ENCODE data around the gene ZNF341.

ZNF341 gene

GRCh38 chr20:33796263-33796906, 64.6 kb downstream of the ZNF341 start:
- DNase-seq (ENCODE audit: low spot score), result no peak

GRCh38 chr20:33796907-33797544, 65.2 kb downstream of the ZNF341 start:
- no peak for DNase-seq (ENCODE audit: low spot score)

- DNase-seq (ENCODE audit: low spot score), result no peak
These were observed 66.6 kb downstream of the ZNF341 start for GRCh38 chr20:33798444-33798843.

DNA sequence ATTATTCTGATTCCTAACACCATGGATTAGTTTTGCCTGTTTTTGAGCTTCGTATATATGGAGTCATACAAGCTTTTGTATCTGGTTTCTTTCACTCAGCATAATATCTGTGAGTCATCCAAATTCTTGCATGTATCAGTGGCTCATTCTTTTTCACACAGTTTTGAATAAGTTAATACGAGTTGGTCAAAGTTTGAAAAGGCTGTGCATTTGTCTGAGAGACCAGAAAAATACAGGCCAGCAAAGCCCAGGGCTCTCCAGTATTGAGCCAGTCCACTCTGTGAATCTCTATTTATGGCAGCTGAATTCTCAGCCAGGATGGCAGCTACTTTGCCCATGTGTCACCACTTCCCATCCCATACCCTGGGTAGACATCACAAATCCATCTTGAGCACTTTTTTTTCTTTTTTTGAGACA, 72.1 kb downstream of the ZNF341 start:
- peak; percentile 77 for DNase-seq (ENCODE audit: low spot score)

DNA sequence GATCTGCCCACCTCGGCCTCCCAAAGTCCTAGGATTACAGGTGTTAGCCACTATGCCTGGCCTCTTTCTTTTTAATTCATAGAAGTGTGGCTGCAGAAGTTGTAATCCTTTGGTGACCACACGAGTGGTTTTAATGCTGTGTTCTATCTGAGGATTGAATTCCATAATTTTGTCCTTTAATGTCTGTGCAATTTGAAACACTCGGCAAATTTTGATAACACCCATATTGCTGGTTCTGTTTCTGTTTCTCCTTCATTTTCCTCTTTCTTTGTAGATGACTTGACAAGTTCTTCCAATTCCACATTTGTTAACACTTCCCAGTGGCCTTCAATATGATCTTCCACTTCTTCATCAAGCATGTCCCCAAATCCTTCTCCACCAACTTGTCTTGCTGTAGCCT, 76.6 kb downstream of the ZNF341 start:
- no peak for DNase-seq (ENCODE audit: low spot score)

- no peak for DNase-seq (ENCODE audit: low spot score)
These were observed 78.5 kb downstream of the ZNF341 start for GRCh38 chr20:33810259-33810658.

DNA sequence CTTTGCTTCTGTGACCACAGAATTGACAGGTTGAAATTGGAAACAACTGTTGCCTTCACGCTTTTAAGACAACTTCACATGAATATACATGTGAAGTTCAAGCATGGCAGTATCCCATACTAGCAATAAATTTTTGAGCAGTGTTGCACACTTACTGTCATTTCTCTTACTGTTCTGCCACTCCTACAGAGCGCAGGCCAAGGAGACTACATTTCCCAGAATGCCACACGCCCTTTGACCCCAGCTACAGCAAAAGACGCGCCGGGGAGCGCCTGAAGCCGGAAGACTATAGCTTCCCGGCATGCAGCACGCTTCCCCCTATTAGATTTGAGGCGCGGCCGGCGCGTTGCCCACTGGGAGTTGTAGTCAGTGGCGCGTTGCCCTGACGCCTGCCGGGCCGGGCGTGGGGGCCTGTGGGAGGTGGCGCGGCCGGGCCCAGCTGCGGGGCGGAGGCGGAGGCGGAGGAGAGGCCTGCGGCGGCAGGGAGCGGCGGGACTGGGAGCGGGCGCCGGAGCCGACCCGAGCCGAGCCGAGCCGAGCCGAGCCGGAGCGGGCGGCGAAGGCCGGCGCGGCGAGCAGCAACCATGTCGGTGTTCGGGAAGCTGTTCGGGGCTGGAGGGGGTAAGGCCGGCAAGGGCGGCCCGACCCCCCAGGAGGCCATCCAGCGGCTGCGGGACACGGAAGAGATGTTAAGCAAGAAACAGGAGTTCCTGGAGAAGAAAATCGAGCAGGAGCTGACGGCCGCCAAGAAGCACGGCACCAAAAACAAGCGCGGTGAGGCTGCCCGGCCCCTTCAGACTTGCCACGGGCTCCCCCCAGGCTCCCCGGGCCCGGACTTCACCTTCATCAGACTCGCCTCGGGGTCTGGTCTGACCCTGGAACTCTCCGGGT, 79.3 kb downstream of the ZNF341 start, which contains the start of gene CHMP4B:
TSS of gene CHMP4B (plus strand) at position 464 of the 891 bp plus-strand sequence. CDS start at position 585, 121 bp downstream.
- peak; percentile 96 for DNase-seq (ENCODE audit: low spot score)

- DNase-seq (ENCODE audit: low spot score), result no peak
These were observed 80.0 kb downstream of the ZNF341 start for GRCh38 chr20:33811776-33812151.

GRCh38 chr20:33812152-33812849, 80.5 kb downstream of the ZNF341 start:
- DNase-seq (ENCODE audit: low spot score), result peak; percentile 71

DNA sequence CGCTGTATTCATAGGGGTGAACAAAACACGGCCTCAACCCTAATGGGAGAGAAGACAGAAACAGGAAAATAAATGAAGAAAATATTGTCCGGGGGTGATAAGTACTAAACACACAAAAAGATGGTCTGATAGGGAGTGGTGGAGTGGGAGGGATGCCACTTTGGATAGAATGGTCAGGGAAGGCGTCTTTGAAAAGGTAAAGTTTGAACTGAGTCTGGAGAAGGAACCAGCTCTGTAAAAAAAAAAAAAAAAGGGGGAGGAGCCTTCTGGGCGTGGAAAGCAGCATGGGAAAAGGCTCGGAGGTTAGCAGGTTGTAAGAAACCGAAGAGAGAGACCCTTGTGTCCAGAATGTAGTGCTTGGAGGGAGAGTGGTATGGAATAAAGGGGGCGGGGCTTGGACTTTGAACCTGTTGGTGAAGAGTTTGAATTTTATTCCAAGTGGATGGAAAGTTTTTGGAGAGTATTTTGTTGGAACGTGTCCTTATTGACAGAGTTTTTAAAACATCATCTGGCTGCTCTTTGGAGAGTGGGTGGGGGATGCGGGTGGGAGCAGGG, 81.2 kb downstream of the ZNF341 start:
- peak; percentile 22 for DNase-seq (ENCODE audit: low spot score)

- DNase-seq (ENCODE audit: low spot score), result no peak
These were observed 82.5 kb downstream of the ZNF341 start for GRCh38 chr20:33814238-33814712.

- DNase-seq (ENCODE audit: low spot score), result no peak
These were observed 83.9 kb downstream of the ZNF341 start for GRCh38 chr20:33815671-33816070.

- no peak for DNase-seq (ENCODE audit: low spot score)
These were observed 84.4 kb downstream of the ZNF341 start for GRCh38 chr20:33816191-33816590.

DNA sequence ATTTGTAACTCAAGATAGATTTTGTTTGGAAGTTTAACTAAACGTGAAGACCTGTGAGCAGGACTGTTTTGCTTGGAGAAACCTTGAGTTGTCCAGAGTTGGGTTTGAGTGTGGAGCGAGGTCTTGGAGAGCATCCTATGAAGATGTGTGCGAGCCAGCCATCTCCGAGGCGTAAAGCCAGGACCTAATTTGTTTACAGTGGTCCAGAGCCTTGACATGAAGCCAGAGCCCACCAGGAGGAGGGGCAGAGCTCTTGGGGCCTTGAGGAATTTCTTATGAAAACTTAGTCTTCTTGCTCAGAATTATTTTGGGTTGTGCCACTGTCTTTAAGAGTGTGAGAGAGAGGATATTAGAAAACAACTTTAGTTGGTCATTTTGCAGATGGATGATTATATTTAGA, 85.6 kb downstream of the ZNF341 start:
- DNase-seq (ENCODE audit: low spot score), result no peak

DNA sequence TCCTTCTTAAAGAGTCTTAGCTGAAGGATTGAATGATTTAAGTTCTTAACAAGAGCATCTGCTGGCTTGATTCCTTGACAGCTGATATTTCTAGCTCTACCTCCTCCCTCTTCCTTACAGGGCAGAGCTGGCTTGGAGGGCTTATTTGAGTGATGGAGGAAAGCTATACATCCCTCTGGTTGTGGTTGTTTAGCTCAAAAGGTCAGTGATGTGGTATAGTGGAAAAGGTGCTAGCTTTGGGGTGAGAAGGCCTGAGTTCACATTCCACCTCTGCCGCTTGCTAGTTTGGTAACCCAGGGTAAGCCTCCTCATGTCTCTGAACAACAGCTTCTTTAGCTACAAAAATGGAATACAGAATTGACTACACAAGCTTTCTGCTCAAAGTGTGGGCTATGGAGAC, 87.7 kb downstream of the ZNF341 start:
- no peak for DNase-seq (ENCODE audit: low spot score)

- DNase-seq (ENCODE audit: low spot score), result no peak
These were observed 88.6 kb downstream of the ZNF341 start for GRCh38 chr20:33820362-33820761.

DNA sequence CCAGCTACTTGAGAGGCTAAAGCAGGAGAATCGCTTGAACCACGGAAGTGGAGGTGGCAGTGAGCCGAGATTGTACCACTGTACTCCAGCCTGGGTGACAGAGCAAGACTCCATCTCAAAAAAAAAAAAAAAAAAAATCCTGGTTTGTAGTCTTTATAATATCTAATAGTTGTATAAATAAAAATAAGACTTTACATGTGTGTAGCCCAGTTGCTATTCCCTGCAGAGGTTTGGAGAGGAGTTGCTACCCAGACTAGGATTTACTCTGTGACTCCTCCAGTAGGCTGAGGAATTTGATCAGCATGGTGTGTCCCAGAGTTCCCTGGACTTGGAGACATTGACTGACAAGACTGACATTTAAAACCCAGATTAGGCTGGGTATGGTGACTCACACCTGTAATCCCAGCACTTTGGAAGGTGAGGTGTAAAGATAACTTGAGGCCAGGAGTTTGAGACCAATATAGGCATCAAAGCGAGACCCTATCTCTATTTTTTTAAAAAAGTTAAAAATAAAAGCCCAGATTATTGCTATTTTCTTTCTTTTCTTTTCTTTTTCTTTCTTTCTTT, 89.6 kb downstream of the ZNF341 start:
- no peak for DNase-seq (ENCODE audit: low spot score)

GRCh38 chr20:33822423-33822822, 90.6 kb downstream of the ZNF341 start:
- no peak for DNase-seq (ENCODE audit: low spot score)

- no peak for DNase-seq (ENCODE audit: low spot score)
These were observed 91.2 kb downstream of the ZNF341 start for GRCh38 chr20:33822991-33823390.

DNA sequence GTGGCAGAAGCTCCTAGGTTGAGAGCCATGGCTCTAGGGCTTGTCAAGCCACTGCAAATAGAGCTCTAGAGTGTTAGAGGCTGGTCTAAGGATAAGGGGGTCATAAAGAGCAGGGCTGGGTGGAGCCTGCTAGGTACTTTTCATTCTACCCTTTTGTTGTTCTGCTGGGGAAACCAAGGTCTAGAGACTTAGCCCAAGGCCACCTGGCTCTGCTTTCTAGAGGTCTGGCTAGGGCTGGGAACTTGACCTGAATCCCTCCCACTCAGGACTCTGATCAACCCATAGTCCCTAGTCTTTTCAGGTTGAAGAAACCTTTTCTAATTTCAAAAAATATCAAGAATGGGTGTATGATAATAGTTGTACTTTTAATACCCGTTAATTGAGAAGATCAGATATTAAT, 93.1 kb downstream of the ZNF341 start:
- DNase-seq (ENCODE audit: low spot score), result no peak

Measured in hepatic stellate cell (primary cell).